Sigmoid colon (tissue), 7 donors: ENCODE measurements around the gene RNF40. TPM values are rescaled to one million over a fixed set of nuclear protein-coding genes. Genes with fewer than 3 reads are reported as not detected.
A peak's percentile ranks its signal among the peaks of the same experiment; 100 is the strongest.

Experiments
- DNase-seq: peaks from one replicate; pipeline ENCODE4 v3.0.0-alpha.2; 2019
- H3K27ac ChIP-seq, 4 donors: fragments of 200-600 bp; sonication (generic); one replicate each; pipeline ENCODE4 v1.5.1; 2016 to 2019; ENCODE audit warnings: mild to moderate bottlenecking in 1 of 4
- H3K27me3 ChIP-seq, 3 donors: fragments of 200-600 bp; sonication (generic); one replicate each; pipeline ENCODE4 v1.5.1; 2019; ENCODE audit warnings: mild to moderate bottlenecking in 1 of 3
- H3K36me3 ChIP-seq, 4 donors: fragments of 200-600 bp; sonication (generic); one replicate each; pipeline ENCODE4 v1.5.1; 2016 to 2019
- H3K4me1 ChIP-seq, 4 donors: fragments of 200-600 bp; sonication (generic); one replicate each; pipeline ENCODE4 v1.5.1; 2017 to 2019
- H3K4me3 ChIP-seq, 4 donors: fragments of 200-600 bp; sonication (generic); one replicate each; pipeline ENCODE4 v1.5.1; 2017 to 2019; ENCODE audit warnings: mild to moderate bottlenecking in 2 of 4, moderate library complexity in 1 of 4
- H3K9me3 ChIP-seq, 4 donors: fragments of 200-600 bp in 3 of 4; sonication (generic) in 3 of 4; one replicate each; pipeline versions ENCODE4 v1.5.1 to v1.6.1; 2013 to 2019
- CTCF ChIP-seq, 4 experiments: fragments of 450-650 bp in 3 of 4; fragments of 200-600 bp in 1 of 4; IDR thresholded peaks; one replicate each; pipeline ENCODE4 v1.5.1; 2016 to 2019; ENCODE audit warnings: antibody characterized with exemption in 4 of 4, mild to moderate bottlenecking in 3 of 4, moderate library complexity in 2 of 4
- EP300 ChIP-seq, 4 donors: sonication (generic); formaldehyde crosslinking; IDR thresholded peaks; one replicate each; pipeline ENCODE4 v1.6.1; 2017; ENCODE audit warnings: antibody characterized with exemption in 4 of 4
- POLR2A ChIP-seq, 2 donors: fragments of 450-650 bp; IDR thresholded peaks; one replicate each; pipeline ENCODE4 v1.6.1; 2016; ENCODE audit warnings: antibody characterized with exemption in 2 of 2, mild to moderate bottlenecking in 2 of 2, moderate library complexity in 2 of 2
- POLR2AphosphoS5 ChIP-seq, 4 donors: sonication (generic); formaldehyde crosslinking; IDR thresholded peaks; one replicate each; pipeline ENCODE4 v1.6.1; 2017; ENCODE audit warnings: antibody characterized with exemption in 4 of 4
- WGBS, 2 donors: extraction: QIAGEN DNeasy Blood & Tissue Kit; methylation state at CpG; one replicate each; pipeline ENCODE4 v1.1.7; 2013; 5-methylcytosine and 5-hydroxymethylcytosine counted together
- intact Hi-C: fragments of 100-400 bp; cut with DNase I; formaldehyde crosslinking; loops from one replicate; pipeline ENCODE4 v1.15.1; 2023
- polyA plus RNA-seq, 3 donors: library from polyadenylated mRNA; stranded (reverse); fragments of 200-250 nt; gene quantifications; one replicate each; pipeline ENCODE4 v1.2.3, GENCODE V29; 2013
- total RNA-seq, 4 donors: library from RNA; depleted of rRNA; stranded (reverse); fragments of >200 nt; gene quantifications; one replicate each; pipeline ENCODE4 v1.1.0, GENCODE V29; 2016
- donor health status: healthy with polysubstance abuse.
- donor health status: Bipolar disorder and iron deficiency.
- donor health status: healthy.

RNF40 gene
- total and polyA plus RNA-seq, 7 donors, result 34.8 to 79.3 (median 49.4) TPM

DNA sequence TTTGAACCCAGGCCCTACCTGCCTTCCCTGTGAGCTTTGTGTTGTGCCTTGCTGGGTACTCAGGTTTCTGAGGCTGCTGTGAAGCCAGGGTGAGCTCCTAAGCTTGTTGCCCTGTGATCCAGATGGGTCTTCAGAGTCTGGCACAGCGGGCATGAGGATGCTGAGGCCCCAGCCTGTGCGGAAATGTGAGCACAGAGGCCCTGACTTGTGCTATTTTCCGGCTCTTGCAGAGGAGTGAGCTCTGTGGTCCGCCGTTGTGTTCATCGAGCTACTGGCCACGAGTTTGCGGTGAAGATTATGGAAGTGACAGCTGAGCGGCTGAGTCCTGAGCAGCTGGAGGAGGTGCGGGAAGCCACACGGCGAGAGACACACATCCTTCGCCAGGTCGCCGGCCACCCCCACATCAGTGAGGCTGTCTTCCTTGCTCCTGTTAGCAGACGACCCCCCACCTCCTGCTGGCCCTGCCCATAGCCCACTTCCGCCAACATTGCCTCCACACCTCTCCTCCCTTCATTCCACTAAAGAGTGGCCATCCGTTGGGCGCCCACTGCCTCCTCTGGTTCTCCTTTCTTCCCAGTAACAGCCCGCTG, 11.2 kb upstream of the RNF40 start:
- Histone ChIP-seq H3K27me3 (no peaks in the 10 kb centered on the region), H3K36me3 (peaks cover 0 to 50% (median 16%) of the 10 kb centered on the region in 4 donors), H3K4me3 (no peak overlapping the region), H3K4me1 (peaks cover 0 to 27% (median 15%) of the 10 kb centered on the region in 4 donors), H3K27ac (no peak overlapping the region), H3K9me3 (no peaks in the 10 kb centered on the region)
- intact Hi-C loops, result no loop called here
- TF ChIP-seq CTCF (IDR thresholded peaks at IDR 0.05), result no peak
- TF ChIP-seq POLR2AphosphoS5 (IDR thresholded peaks at IDR 0.05), result no peak
- TF ChIP-seq EP300 (IDR thresholded peaks at IDR 0.05), result no peak
- TF ChIP-seq POLR2A (IDR thresholded peaks at IDR 0.05), result no peak
- peak; percentile 64 for DNase-seq
- 94% methylated on average over 20 of the region's 20 CpGs for WGBS, 2 donors

GRCh38 chr16:30753596-30753995, 8.5 kb upstream of the RNF40 start:
- peak; percentile 53 for DNase-seq
- H3K27ac ChIP-seq, result no peak overlapping the region
- TF ChIP-seq POLR2A (IDR thresholded peaks at IDR 0.05) (no peak), EP300 (IDR thresholded peaks at IDR 0.05) (no peak), POLR2AphosphoS5 (IDR thresholded peaks at IDR 0.05) (no peak)
- H3K4me1 ChIP-seq, result peaks cover 0 to 10% (median 7%) of the 10 kb centered on the region in 4 donors
- peaks cover 0 to 64% (median 22%) of the 10 kb centered on the region in 4 donors for H3K36me3 ChIP-seq
- WGBS, 2 donors, result 81 to 88% methylated on average over 4 of the region's 4 CpGs
- no peaks in the 10 kb centered on the region for H3K9me3 ChIP-seq
- no peak overlapping the region for H3K4me3 ChIP-seq
- intact Hi-C loops, result no loop called here
- no peaks in the 10 kb centered on the region for H3K27me3 ChIP-seq

DNA sequence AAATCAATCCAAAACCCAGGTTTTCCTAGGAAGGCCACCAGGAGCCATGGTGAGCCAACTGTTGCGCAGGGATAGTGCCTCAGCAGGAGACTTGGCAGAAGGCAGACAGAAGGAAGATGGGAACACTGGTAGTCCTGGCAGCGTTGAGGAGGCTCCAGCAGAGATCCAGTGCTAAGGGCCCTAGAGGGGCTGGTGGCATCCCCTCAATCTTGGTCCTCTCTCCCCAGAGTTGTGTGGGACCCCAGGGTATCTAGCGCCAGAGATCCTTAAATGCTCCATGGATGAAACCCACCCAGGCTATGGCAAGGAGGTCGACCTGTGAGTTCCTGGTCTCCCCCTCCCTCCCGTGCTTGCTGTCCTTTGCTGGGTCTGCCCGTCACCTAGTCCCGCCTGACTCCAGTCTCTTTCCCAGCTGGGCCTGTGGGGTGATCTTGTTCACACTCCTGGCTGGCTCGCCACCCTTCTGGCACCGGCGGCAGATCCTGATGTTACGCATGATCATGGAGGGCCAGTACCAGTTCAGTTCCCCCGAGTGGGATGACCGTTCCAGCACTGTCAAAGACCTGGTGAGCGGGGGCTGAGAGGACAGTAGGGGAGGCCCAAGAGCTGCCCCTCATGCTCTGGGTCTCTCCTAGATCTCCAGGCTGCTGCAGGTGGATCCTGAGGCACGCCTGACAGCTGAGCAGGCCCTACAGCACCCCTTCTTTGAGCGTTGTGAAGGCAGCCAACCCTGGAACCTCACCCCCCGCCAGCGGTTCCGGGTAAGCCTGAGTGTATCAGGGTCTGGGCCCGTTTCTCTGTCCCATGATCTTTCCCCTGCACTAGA, 6.0 kb upstream of the RNF40 start:
- Histone ChIP-seq H3K36me3 (peaks cover 0 to 60% (median 19%) of the 10 kb centered on the region in 4 donors), H3K27me3 (no peaks in the 10 kb centered on the region)
- intact Hi-C loops, result no loop called here

DNA sequence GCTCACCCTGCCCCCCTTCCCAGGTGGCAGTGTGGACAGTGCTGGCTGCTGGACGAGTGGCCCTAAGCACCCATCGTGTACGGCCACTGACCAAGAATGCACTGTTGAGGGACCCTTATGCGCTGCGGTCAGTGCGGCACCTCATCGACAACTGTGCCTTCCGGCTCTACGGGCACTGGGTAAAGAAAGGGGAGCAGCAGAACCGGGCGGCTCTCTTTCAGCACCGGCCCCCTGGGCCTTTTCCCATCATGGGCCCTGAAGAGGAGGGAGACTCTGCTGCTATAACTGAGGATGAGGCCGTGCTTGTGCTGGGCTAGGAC, 5.4 kb upstream of the RNF40 start:
- TF ChIP-seq POLR2A (IDR thresholded peaks at IDR 0.05) (no peak), CTCF (IDR thresholded peaks at IDR 0.05) (no peak), EP300 (IDR thresholded peaks at IDR 0.05) (no peak), POLR2AphosphoS5 (IDR thresholded peaks at IDR 0.05) (no peak)
- no peak overlapping the region for H3K27ac ChIP-seq
- WGBS, 2 donors, result 97% methylated on average over 13 of the region's 13 CpGs
- H3K27me3 ChIP-seq, result no peaks in the 10 kb centered on the region
- H3K36me3 ChIP-seq, result peaks cover 0 to 54% (median 16%) of the 10 kb centered on the region in 4 donors
- H3K4me1 ChIP-seq, result peaks cover 0 to 15% (median 11%) of the 10 kb centered on the region in 4 donors
- DNase-seq, result peak; percentile 54
- no peaks in the 10 kb centered on the region for H3K9me3 ChIP-seq
- intact Hi-C loops, result no loop called here
- H3K4me3 ChIP-seq, result no peak overlapping the region

More for the DNA sequence above, 6.0 kb upstream of the RNF40 start:
- 94% methylated on average over 20 of the region's 20 CpGs for WGBS, 2 donors
- no peak for TF ChIP-seq EP300 (IDR thresholded peaks at IDR 0.05)
- TF ChIP-seq POLR2AphosphoS5 (IDR thresholded peaks at IDR 0.05), result no peak
- no peak for TF ChIP-seq CTCF (IDR thresholded peaks at IDR 0.05)
- no peak for TF ChIP-seq POLR2A (IDR thresholded peaks at IDR 0.05)
- H3K4me3 ChIP-seq, result no peak overlapping the region
- DNase-seq, result peak; percentile 50
- H3K27ac ChIP-seq, result no peak overlapping the region
- no peaks in the 10 kb centered on the region for H3K9me3 ChIP-seq
- H3K4me1 ChIP-seq, result peaks cover 0 to 10% (median 8%) of the 10 kb centered on the region in 4 donors

DNA sequence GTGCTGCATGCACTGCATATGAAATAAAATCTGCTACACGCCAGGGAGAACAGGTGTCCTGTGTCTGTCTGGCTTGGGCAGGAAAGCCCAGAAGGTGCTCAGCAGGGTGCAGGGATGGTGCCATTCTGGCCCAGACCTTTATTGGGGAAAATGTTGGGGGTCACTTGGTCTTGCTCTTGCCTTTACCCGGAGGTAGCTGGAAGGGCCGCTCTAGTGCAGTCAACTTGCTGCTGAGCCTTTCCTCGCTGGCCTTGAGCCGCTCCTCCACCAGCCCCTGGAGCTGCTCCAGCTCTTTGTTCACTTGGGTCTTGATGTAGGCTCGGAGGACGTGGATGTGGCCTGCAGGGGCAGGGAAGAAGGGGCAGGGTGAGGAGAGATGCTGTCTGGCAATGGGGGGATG, 4.8 kb upstream of the RNF40 start:
- peaks cover 0 to 16% (median 11%) of the 10 kb centered on the region in 4 donors for H3K4me1 ChIP-seq
- no peaks in the 10 kb centered on the region for H3K9me3 ChIP-seq
- H3K27me3 ChIP-seq, result no peaks in the 10 kb centered on the region
- intact Hi-C loops, result no loop called here
- no peak overlapping the region for H3K4me3 ChIP-seq
- no peak for TF ChIP-seq POLR2AphosphoS5 (IDR thresholded peaks at IDR 0.05)
- DNase-seq, result peak; percentile 56
- no peak overlapping the region for H3K27ac ChIP-seq
- H3K36me3 ChIP-seq, result peaks cover 0 to 48% (median 16%) of the 10 kb centered on the region in 4 donors
- 92 to 95% methylated on average over 7 of the region's 7 CpGs for WGBS, 2 donors
